Type B pancreatic cell (in vitro differentiated cells): Measurements from ENCODE around the gene C1QL1. TPM values are rescaled to one million over a fixed set of nuclear protein-coding genes. Genes with fewer than 3 reads are reported as not detected.

Source experiments
- DNase-seq: peaks from one replicate; pipeline ENCODE4 v3.0.0; 2021; ENCODE audit warnings: mixed read lengths; ENCODE audit not compliant: unreplicated experiment; ENCODE audit errors: extremely low spot score
- H3K27ac Mint-ChIP-seq: 2 replicates; pipeline ENCODE4 v1.8.0; 2021; ENCODE audit warnings: mild to moderate bottlenecking, mixed read lengths
- H3K27me3 Mint-ChIP-seq: 2 replicates; pipeline ENCODE4 v1.8.0; 2021; ENCODE audit warnings: mixed read lengths
- H3K36me3 Mint-ChIP-seq: 2 replicates; pipeline ENCODE4 v1.8.0; 2021; ENCODE audit warnings: mixed read lengths
- H3K4me1 Mint-ChIP-seq: one replicate; pipeline ENCODE4 v1.8.0; 2021; ENCODE audit warnings: mixed read lengths; ENCODE audit not compliant: unreplicated experiment
- H3K4me3 Mint-ChIP-seq: 2 replicates; pipeline ENCODE4 v1.8.0; 2021; ENCODE audit warnings: mild to moderate bottlenecking, mixed read lengths
- H3K9me3 Mint-ChIP-seq: 2 replicates; pipeline ENCODE4 v1.8.0; 2021; ENCODE audit warnings: mixed read lengths
- total RNA-seq: library from RNA; stranded (reverse); gene quantifications from 2 replicates; pipeline ENCODE4 v1.2.1, GENCODE V29; 2021; ENCODE audit warnings: low replicate concordance
- TF ChIP-seq, protein P1 (sequence below): fragments of 200-600 bp; sonication (generic); conservative IDR thresholded peaks from 2 replicates; pipeline ENCODE4 v1.5.0; 2021; ENCODE audit warnings: antibody characterized with exemption, mild to moderate bottlenecking

C1QL1 gene
- total RNA-seq, 1 donor from 2014 or later: 15.6 TPM

DNA sequence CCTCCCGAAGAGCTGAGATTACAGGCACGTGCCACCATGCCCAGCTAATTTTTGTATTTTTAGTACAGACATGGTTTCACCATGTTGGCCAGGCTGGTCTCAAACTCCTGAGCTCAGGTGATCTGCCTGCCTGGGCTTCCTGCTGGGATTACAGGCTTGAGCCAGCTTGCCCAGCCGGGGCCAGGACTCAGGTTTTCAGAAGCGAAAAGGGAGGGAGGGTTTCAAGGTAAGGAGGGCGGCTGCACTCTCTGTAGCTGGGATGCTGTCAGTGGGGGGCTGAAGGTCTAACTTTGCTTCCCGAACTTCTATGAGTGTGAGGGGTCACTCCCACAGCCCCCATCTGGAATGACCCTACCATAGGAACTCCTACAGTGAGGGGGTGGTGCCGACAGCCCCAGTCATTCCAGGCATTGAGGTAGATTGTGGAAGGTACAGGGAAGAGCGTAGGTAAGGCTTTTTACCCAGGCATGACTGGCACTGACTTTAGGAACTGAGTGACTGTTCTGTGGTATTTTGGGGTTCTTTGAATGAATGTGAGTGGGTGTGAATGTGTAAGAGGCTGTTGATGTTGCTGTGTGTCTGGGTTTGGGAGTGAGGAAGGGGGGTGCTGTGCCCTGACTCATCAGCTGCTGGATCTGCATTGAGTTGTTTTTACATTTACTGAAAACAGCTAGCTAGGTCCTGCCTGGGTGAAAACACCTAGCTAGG is 3.8 kb upstream of the C1QL1 start:
- Mint-ChIP-seq H3K4me3 (peak overlapping the region; percentile 8), H3K4me1 (peaks cover 5% of the 10 kb centered on the region), H3K27me3 (peaks cover 78% of the 10 kb centered on the region)

DNA sequence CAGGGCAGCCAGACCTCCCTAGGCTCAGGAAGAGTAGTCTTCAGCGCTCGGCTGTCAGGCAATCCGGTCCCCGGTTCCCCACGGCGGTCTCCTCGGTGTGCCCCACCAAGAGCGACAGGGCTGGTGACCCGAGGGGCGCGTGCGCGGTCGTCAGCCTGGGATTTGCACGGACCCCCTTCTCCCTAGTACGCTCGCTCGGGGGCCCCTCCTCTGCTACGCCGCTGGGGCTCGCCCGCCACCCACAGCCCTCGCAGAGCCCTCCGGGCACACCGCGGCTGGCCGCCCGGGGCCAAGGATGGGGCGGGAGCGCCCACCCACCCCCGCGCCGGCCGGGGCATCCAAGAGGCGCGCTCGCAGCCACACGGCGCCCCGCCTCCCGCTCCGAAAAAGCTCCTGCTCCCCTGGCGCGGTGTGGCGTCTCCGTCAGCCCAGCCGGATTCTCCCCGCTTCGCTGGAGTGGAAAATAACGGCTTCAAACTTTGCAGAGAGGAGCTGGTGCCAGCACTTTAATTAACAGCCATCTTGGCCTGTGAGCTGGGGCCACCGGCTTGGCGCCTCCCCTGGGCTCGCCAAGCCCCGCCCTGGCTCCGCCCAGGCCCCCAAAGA is 2.1 kb upstream of the C1QL1 start:
- peak overlapping the region; percentile 88 for H3K4me3 Mint-ChIP-seq
- H3K27me3 Mint-ChIP-seq: peaks cover 83% of the 10 kb centered on the region
- H3K4me1 Mint-ChIP-seq: peaks cover 5% of the 10 kb centered on the region
- no peak for DNase-seq
- H3K36me3 Mint-ChIP-seq: no peaks in the 10 kb centered on the region
- H3K9me3 Mint-ChIP-seq: no peaks in the 10 kb centered on the region
- H3K27ac Mint-ChIP-seq: no peak overlapping the region
- TF ChIP-seq, protein P1, sequence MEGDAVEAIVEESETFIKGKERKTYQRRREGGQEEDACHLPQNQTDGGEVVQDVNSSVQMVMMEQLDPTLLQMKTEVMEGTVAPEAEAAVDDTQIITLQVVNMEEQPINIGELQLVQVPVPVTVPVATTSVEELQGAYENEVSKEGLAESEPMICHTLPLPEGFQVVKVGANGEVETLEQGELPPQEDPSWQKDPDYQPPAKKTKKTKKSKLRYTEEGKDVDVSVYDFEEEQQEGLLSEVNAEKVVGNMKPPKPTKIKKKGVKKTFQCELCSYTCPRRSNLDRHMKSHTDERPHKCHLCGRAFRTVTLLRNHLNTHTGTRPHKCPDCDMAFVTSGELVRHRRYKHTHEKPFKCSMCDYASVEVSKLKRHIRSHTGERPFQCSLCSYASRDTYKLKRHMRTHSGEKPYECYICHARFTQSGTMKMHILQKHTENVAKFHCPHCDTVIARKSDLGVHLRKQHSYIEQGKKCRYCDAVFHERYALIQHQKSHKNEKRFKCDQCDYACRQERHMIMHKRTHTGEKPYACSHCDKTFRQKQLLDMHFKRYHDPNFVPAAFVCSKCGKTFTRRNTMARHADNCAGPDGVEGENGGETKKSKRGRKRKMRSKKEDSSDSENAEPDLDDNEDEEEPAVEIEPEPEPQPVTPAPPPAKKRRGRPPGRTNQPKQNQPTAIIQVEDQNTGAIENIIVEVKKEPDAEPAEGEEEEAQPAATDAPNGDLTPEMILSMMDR: no peak

More for the DNA sequence above, 3.8 kb upstream of the C1QL1 start:
- Mint-ChIP-seq H3K36me3 (no peaks in the 10 kb centered on the region), H3K27ac (no peak overlapping the region), H3K9me3 (no peaks in the 10 kb centered on the region)
- TF ChIP-seq, protein P1: no peak
- no peak for DNase-seq

DNA sequence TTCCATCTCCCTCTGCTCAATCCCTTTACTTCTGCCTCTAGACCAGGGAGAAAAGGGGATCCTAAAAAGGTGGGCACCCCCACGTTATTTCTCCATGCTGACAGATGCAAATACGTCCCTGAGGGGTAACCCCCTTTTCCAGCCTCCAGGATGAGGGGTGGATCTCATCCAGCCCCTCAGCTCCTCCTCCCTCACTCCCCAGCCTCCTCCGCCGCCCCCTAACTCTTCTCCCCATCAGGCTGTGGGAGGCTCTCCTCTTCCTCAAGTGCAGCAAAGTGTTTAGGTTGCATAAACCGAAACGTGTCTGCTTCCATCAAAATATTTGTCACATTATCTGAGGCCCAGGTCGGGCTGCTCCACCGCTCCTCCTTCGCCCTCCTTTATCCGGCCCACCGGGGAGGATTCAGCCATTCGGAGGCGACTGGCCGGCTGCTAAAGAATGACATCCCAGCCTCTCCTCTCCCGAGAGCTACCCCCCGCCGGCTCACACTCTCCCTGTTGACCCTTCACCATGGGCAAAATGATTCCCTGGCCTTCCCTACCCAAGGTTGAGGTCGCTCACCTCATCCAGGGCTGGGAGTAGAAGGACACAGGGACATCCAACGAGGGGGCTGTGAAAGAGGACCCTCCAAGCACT is 1.2 kb upstream of the C1QL1 start:
- H3K36me3 Mint-ChIP-seq: no peaks in the 10 kb centered on the region
- H3K27ac Mint-ChIP-seq: peak overlapping the region; percentile 36
- peak overlapping the region; percentile 88 for H3K4me3 Mint-ChIP-seq
- TF ChIP-seq, protein P1: no peak
- no peak for DNase-seq
- H3K4me1 Mint-ChIP-seq: peaks cover 5% of the 10 kb centered on the region
- H3K27me3 Mint-ChIP-seq: peaks cover 86% of the 10 kb centered on the region
- no peaks in the 10 kb centered on the region for H3K9me3 Mint-ChIP-seq

DNA sequence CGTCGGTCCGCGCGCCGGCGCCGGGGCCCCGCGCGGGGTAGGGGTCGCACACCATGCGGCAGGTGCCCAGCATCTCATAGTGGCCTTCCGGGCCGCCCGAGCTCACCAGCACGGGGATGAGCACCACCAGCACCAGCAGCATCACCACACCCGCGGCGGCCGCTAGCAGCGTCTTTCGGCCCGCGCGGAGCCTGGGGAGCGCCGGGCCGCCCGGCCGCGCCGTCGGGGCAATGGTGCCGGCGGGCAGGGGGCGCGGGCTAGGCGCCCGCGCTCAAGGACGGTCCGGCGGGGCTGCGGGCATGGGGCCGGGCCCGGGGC is 237 bp downstream of the C1QL1 start:
- Mint-ChIP-seq H3K27me3 (peaks cover 88% of the 10 kb centered on the region), H3K27ac (no peak overlapping the region), H3K4me3 (no peak overlapping the region), H3K9me3 (no peaks in the 10 kb centered on the region), H3K4me1 (peaks cover 5% of the 10 kb centered on the region), H3K36me3 (no peaks in the 10 kb centered on the region)
- TF ChIP-seq, protein P1: no peak
- DNase-seq: no peak

DNA sequence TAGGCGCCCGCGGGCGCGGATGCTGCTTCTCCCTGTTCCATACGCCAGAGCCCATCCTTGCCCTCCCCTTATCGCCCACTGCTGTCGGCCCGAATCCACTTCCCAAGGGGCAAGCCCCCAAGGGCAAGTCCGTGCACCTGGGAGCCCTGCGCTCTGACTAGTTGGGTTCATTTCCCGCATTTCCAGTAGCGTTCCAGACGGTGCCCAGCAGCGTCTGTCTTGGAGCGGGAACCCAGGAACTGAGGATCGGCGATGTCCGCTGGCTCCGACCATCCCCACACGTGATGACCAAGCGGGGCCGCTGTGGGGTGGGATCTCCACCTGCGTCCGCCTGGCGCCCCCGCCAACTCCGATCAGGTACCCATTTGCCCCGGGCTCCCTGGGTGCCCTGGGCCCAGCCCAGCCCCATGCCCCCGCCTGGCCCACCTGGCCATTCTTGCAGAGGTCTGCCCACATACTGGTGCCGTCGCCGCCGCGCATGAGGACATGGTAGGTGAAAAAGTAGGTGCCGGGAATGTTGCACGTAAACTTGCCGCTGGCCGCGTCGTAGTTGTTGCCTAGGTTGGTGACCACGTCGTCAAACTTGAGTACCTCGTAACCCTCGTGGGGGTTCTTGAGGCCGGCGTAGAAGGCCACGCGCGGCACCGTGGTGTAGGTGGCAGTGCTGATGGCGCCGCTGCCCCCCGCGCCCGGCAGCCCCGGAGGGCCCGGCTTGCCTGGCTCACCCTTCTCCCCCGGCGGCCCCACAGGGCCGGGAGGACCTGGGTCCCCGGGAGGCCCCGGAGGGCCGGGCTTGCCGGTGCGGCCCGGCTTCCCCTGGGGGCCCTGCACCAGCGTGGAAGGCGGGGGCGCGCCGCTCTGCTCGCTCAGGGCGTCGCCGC is 837 bp downstream of the C1QL1 start:
- H3K4me1 Mint-ChIP-seq: peaks cover 5% of the 10 kb centered on the region
- no peak for DNase-seq
- no peaks in the 10 kb centered on the region for H3K36me3 Mint-ChIP-seq
- H3K27ac Mint-ChIP-seq: no peak overlapping the region
- no peaks in the 10 kb centered on the region for H3K9me3 Mint-ChIP-seq
- TF ChIP-seq, protein P1: no peak
- H3K4me3 Mint-ChIP-seq: peak overlapping the region; percentile 45
- peaks cover 82% of the 10 kb centered on the region for H3K27me3 Mint-ChIP-seq
